ENCODE measurements around the gene LRIT3.
"Not testable (repeated sequence)": the region's sequence is repeated elsewhere in the genome, so short reads cannot be mapped to it uniquely, and the experiment has no call there.

Gene LRIT3

GRCh38 chr4:109850601-109851000, 2.7 kb downstream of the LRIT3 start:
- DNase-seq = no peak

GRCh38 chr4:109859426-109860300, 11.8 kb downstream of the LRIT3 start:
- DNase-seq = not testable (repeated sequence)

- no peak for DNase-seq
These were observed 13.4 kb downstream of the LRIT3 start for GRCh38 chr4:109861271-109861670.

- DNase-seq = no peak
These were observed 14.1 kb downstream of the LRIT3 start for GRCh38 chr4:109861916-109862511.

- DNase-seq = no peak
These were observed 16.2 kb downstream of the LRIT3 start for GRCh38 chr4:109864134-109864533.

GRCh38 chr4:109870061-109870460, 22.2 kb downstream of the LRIT3 start:
- no peak for DNase-seq

GRCh38 chr4:109872065-109872464, 24.2 kb downstream of the LRIT3 start:
- no peak for DNase-seq

GRCh38 chr4:109872950-109873656, 25.2 kb downstream of the LRIT3 start:
- no peak for DNase-seq

GRCh38 chr4:109873791-109874514, 26.0 kb downstream of the LRIT3 start:
- no peak for DNase-seq

- DNase-seq = no peak
These were observed 27.2 kb downstream of the LRIT3 start for GRCh38 chr4:109875106-109875505.

- not testable (repeated sequence) for DNase-seq
These were observed 27.6 kb downstream of the LRIT3 start for GRCh38 chr4:109875553-109875952.

GRCh38 chr4:109876634-109877265, 28.8 kb downstream of the LRIT3 start:
- no peak for DNase-seq

GRCh38 chr4:109877400-109877799, 29.5 kb downstream of the LRIT3 start:
- DNase-seq = no peak

GRCh38 chr4:109878355-109878754, 30.4 kb downstream of the LRIT3 start:
- DNase-seq = no peak

GRCh38 chr4:109879081-109879480, 31.2 kb downstream of the LRIT3 start:
- no peak for DNase-seq

- DNase-seq = no peak
These were observed 31.9 kb downstream of the LRIT3 start for GRCh38 chr4:109879636-109880314.

GRCh38 chr4:109886303-109886702, 38.4 kb downstream of the LRIT3 start:
- no peak for DNase-seq

- no peak for DNase-seq
These were observed 39.2 kb downstream of the LRIT3 start for GRCh38 chr4:109887071-109887470.

- no peak for DNase-seq
These were observed 42.2 kb downstream of the LRIT3 start for GRCh38 chr4:109890076-109890475.

GRCh38 chr4:109902559-109903251, 54.8 kb downstream of the LRIT3 start:
- no peak for DNase-seq

- no peak for DNase-seq
These were observed 60.8 kb downstream of the LRIT3 start for GRCh38 chr4:109908731-109909130.

All from activated CD4-positive, alpha-beta T cell treated with anti-CD3 and anti-CD28 coated beads, Interleukin-2, amount 50 U/mL, for 48 hours (primary cell).